Endometrial microvascular endothelial cells (primary cell): ENCODE data around the gene CSNK1G3. TPM values are rescaled to one million over a fixed set of nuclear protein-coding genes. Genes with fewer than 3 reads are reported as not detected.

Experiments
- in situ Hi-C: cut with HindIII; loops from 2 replicates; pipeline ENCODE4 v1.10.0; 2017; ENCODE audit warnings: low sequenced_read_pairs, low pct_unique_long_range_greater_than_20kb; ENCODE audit errors: inconsistent ontology term
- total RNA-seq: library from RNA; depleted of rRNA; stranded (reverse); fragments of >200 nt; gene quantifications from one replicate; pipeline ENCODE4 v1.2.3, GENCODE V29; 2015; ENCODE audit errors: inconsistent ontology term

The CSNK1G3 gene
- total RNA-seq, 1 donor from 2014 or later = 38.3 TPM

- in situ Hi-C loops = no loop called here
These were observed 34.7 kb downstream of the CSNK1G3 start for GRCh38 chr5:123546657-123547056.

- in situ Hi-C loops = no loop called here
These were observed 37.4 kb downstream of the CSNK1G3 start for GRCh38 chr5:123549256-123549904.

GRCh38 chr5:123554601-123555000, 42.6 kb downstream of the CSNK1G3 start:
- in situ Hi-C loops = no loop called here

GRCh38 chr5:123557907-123558306, 45.9 kb downstream of the CSNK1G3 start:
- in situ Hi-C loops = no loop called here

- in situ Hi-C loops = no loop called here
These were observed 46.9 kb downstream of the CSNK1G3 start for GRCh38 chr5:123558762-123559433.

- in situ Hi-C loops = no loop called here
These were observed 47.4 kb downstream of the CSNK1G3 start for GRCh38 chr5:123559434-123559775.

GRCh38 chr5:123561230-123561629, 49.3 kb downstream of the CSNK1G3 start:
- in situ Hi-C loops = no loop called here

- in situ Hi-C loops = no loop called here
These were observed 60.0 kb downstream of the CSNK1G3 start for GRCh38 chr5:123571927-123572326.

- in situ Hi-C loops = loop anchor here (25.0 kb wide), 1 partner anchor 166 kb away; the partner anchor contains the start of gene CEP120
These were observed 66.4 kb downstream of the CSNK1G3 start for GRCh38 chr5:123578390-123578789.

GRCh38 chr5:123579410-123579809, 67.4 kb downstream of the CSNK1G3 start:
- in situ Hi-C loops = loop anchor here (25.0 kb wide), 1 partner anchor 167 kb away; the partner anchor contains the start of gene CEP120

- in situ Hi-C loops = loop anchor here (5.0 to 25.0 kb wide), 2 partner anchors 75 to 170 kb away; partner anchors contain the start of gene CEP120
These were observed 70.7 kb downstream of the CSNK1G3 start for GRCh38 chr5:123582550-123583285.

GRCh38 chr5:123585871-123586270, 73.9 kb downstream of the CSNK1G3 start:
- in situ Hi-C loops = loop anchor here (25.0 kb wide), 1 partner anchor 174 kb away; the partner anchor contains the start of gene CEP120

GRCh38 chr5:123594434-123594833, 82.5 kb downstream of the CSNK1G3 start:
- in situ Hi-C loops = loop anchor here (25.0 kb wide), 1 partner anchor 182 kb away; the partner anchor contains the start of gene CEP120

GRCh38 chr5:123597018-123597417, 85.0 kb downstream of the CSNK1G3 start:
- in situ Hi-C loops = loop anchor here (25.0 kb wide), 1 partner anchor 185 kb away; the partner anchor contains the start of gene CEP120

- in situ Hi-C loops = loop anchor here (25.0 kb wide), 1 partner anchor 186 kb away; the partner anchor contains the start of gene CEP120
These were observed 86.2 kb downstream of the CSNK1G3 start for GRCh38 chr5:123598028-123598689.

- in situ Hi-C loops = loop anchor here (25.0 kb wide), 1 partner anchor 187 kb away; the partner anchor contains the start of gene CEP120
These were observed 87.2 kb downstream of the CSNK1G3 start for GRCh38 chr5:123599171-123599570.

GRCh38 chr5:123601610-123602009, 89.6 kb downstream of the CSNK1G3 start:
- in situ Hi-C loops = no loop called here

GRCh38 chr5:123605822-123606221, 93.8 kb downstream of the CSNK1G3 start:
- in situ Hi-C loops = no loop called here

- in situ Hi-C loops = no loop called here
These were observed 98.2 kb downstream of the CSNK1G3 start for GRCh38 chr5:123610209-123610608.
